GM12801 (cell line): ENCODE data around the gene TRIM22.

Source experiments
- CTCF ChIP-seq: IDR thresholded peaks from one replicate; pipeline ENCODE4 v1.5.1; 2011; ENCODE audit warnings: control low read depth; ENCODE audit not compliant: insufficient read length; ENCODE audit errors: extremely low read depth

Gene TRIM22

GRCh38 chr11:5689551-5689983, at the start of gene TRIM22:
Gene TRIM22 (plus strand): TSS chr11:5689790. CDS start chr11:5696233, 6,443 bp downstream.
- TF ChIP-seq CTCF, result no peak

DNA sequence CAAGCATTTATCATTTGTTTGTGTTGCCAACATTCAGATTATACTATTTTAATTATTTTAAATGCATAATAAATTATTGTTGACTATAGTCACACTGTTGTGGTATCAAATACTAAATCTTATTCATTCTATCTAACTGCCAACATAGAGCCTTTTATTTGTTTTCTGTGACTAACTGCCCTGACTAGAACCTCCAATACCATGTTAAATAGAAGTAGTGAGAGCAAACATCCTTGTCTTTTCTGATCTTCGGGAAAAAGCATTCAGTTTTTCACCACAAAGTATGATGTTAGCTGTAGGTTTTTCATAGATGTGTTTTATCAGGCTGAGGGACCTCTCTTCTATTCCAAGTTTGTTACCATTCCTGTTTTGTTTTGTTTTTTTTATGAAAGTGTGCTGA, 49.6 kb upstream of the TRIM22 start:
- no peak for TF ChIP-seq CTCF

- no peak for TF ChIP-seq CTCF
These were observed 46.0 kb upstream of the TRIM22 start for GRCh38 chr11:5643585-5643984.

DNA sequence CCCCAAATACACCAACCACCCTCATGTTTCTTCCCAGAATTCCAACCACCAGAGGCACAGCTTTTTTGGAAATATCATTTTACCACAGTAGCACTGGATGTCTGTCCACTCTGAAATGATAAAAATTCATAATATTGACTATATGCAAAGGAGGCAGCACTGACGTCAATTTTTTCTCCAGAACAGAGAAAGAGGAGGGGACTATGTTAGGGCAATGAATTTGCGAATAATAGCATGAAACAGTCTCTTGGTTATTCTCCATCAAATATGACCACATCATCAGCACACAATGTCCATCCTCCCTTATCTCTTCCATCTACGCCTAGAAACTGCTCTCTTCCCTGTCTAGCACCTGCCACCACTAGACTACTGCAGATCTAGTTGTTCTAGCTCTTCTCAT, 43.5 kb upstream of the TRIM22 start:
- no peak for TF ChIP-seq CTCF

- TF ChIP-seq CTCF, result no peak
These were observed 34.1 kb upstream of the TRIM22 start for GRCh38 chr11:5655474-5655873.

GRCh38 chr11:5658318-5658717, 31.3 kb upstream of the TRIM22 start:
- TF ChIP-seq CTCF, result no peak

DNA sequence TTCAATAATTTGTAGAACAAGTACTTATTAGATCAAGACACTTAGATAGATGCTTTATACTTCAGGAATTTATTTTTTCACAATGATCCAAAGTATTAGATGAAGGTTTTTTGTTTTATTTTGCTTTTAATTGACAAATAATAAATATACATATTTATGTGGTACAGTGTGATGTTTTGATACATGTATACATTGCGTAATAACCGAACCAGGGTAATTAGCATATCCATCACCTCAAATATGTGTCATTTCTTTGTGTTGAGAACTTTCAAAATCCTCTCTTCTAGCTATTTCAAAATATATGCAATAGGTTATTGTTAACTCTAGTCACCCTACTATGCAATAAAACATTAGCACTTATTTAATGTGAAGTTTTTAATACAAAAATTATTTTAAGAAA, 26.1 kb upstream of the TRIM22 start:
- TF ChIP-seq CTCF, result no peak

GRCh38 chr11:5665051-5665570, 24.5 kb upstream of the TRIM22 start:
- no peak for TF ChIP-seq CTCF
